GM13976 (cell line): ENCODE data around the gene MESP1.

Experiments used
- DNase-seq: peaks from one replicate; pipeline ENCODE4 v3.0.0; 2012; ENCODE audit warnings: low spot score
- CTCF ChIP-seq: IDR thresholded peaks from 2 replicates; pipeline ENCODE4 v1.5.1; 2012; ENCODE audit warnings: borderline replicate concordance, mild to moderate bottlenecking; ENCODE audit not compliant: insufficient read depth; ENCODE audit errors: extremely low read depth, missing control alignments, control extremely low read depth
- in situ Hi-C: fragments of 300-500 bp; cut with MboI; formaldehyde crosslinking; loops from one replicate; pipeline ENCODE4 v1.12.0; 2022; ENCODE audit warnings: low sequenced_read_pairs, mixed read lengths, inconsistent platforms; ENCODE audit not compliant: unreplicated experiment

Gene MESP1

GRCh38 chr15:89760303-89761008, 9.4 kb upstream of the MESP1 start:
- TF ChIP-seq CTCF, result peak; percentile 97
- DNase-seq, result peak; percentile 90
- in situ Hi-C loops, result loop anchor here (5.0 kb wide), 1 partner anchor 117 kb away; no protein-coding TSS in a partner anchor

- DNase-seq, result no peak
- no peak for TF ChIP-seq CTCF
- in situ Hi-C loops, result loop anchor here (5.0 to 10.0 kb wide), 2 partner anchors 117 to 315 kb away; no protein-coding TSS in a partner anchor
These were observed 8.8 kb upstream of the MESP1 start for GRCh38 chr15:89759835-89760234.

GRCh38 chr15:89758981-89759380, 7.9 kb upstream of the MESP1 start:
- no peak for DNase-seq
- in situ Hi-C loops, result loop anchor here (10.0 kb wide), 1 partner anchor 316 kb away; no protein-coding TSS in a partner anchor
- no peak for TF ChIP-seq CTCF

GRCh38 chr15:89758283-89758682, 7.2 kb upstream of the MESP1 start:
- no peak for TF ChIP-seq CTCF
- DNase-seq, result no peak
- in situ Hi-C loops, result loop anchor here (10.0 kb wide), 1 partner anchor 317 kb away; no protein-coding TSS in a partner anchor

DNA sequence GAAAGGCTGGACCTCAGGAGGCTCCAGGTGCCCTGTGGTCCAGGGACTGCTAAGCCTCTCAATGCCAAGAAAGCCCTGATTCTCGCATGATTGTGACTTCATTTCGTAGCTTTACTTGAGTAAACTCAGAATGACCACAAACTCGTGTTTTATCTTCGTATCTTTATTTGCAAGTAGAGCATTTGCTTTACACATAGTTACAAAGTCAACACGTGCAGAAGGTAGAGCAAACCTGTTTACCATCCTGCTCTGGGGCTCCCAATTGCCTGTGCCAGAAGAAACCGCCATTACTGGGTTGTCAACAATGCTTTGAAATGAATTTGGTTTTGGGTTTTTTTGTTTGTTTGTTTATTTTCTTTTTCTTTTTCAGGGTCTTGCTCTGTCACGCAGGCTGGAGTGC, 5.8 kb upstream of the MESP1 start:
- in situ Hi-C loops, result loop anchor here (10.0 kb wide), 1 partner anchor 318 kb away; no protein-coding TSS in a partner anchor
- DNase-seq, result no peak
- TF ChIP-seq CTCF, result no peak

- in situ Hi-C loops, result loop anchor here (10.0 kb wide), 1 partner anchor 319 kb away; no protein-coding TSS in a partner anchor
- TF ChIP-seq CTCF, result no peak
- DNase-seq, result no peak
These were observed 4.7 kb upstream of the MESP1 start for GRCh38 chr15:89755701-89756100.
